22Rv1 (cell line): ENCODE measurements around the gene PARP1.

Source experiments
- H3K27ac ChIP-seq: fragments of 450-650 bp; 2 replicates; pipeline ENCODE4 v1.5.1; 2017
- ZFX ChIP-seq: fragments of 450-650 bp; IDR thresholded peaks from 2 replicates; pipeline ENCODE4 v1.6.1; 2017; ENCODE audit warnings: antibody characterized with exemption, borderline replicate concordance
- TF ChIP-seq, protein P1 (sequence below): fragments of 450-650 bp; IDR thresholded peaks from 2 replicates; pipeline ENCODE4 v1.5.1; 2017; ENCODE audit warnings: mild to moderate bottlenecking

The PARP1 gene

DNA sequence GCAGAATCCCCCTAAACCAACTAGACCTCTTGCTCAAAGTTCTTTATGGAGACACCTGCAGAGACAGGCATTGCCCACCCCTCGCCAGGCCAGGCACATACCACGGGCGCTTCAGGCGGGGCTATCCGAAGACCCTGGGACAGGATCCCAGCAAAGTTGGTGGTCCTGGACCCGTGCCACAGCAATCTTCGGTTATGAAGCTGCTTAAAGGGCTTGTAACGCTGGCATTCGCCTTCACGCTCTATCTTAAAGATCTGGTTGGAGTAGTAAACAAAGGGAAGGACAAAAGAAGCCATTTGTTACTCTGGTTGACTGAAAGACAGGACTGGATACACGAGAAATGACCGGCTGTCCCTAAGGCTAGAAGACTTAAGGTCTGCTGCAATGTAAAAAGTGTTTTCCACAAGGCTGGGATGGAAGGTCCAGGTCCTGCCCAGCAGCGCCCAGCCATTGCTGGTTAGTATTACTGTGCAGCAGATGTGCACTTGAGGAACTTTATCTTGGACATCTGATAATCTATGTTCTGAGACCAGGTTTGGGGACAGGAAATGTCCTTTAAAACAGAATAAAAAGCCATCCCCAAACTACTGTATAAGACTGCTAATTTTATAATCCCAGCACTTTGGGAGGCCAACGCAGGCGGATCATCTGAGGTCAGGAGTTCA lies 42.9 kb downstream of the PARP1 start:
- no peak overlapping the region for H3K27ac ChIP-seq

DNA sequence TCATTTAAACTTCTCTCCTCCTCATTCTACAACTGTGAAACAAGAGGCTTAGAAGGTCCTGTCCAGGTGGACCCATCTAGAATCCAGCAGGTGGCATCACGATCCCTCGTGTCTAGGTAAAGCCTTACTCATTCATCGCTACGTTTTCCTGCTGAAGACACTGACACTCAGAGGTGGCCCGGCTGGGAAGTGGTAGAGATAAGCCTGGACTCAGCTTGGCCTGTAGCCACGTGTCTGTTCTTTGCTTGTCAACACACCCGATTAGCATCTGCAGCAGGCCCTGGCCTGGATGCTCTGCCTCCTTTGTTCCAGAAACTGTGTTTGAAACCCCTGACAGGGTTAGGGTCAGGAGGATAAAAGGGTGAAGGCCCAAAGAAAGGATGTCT lies 43.4 kb downstream of the PARP1 start:
- no peak overlapping the region for H3K27ac ChIP-seq
- no peak for TF ChIP-seq ZFX
- TF ChIP-seq, protein P1, sequence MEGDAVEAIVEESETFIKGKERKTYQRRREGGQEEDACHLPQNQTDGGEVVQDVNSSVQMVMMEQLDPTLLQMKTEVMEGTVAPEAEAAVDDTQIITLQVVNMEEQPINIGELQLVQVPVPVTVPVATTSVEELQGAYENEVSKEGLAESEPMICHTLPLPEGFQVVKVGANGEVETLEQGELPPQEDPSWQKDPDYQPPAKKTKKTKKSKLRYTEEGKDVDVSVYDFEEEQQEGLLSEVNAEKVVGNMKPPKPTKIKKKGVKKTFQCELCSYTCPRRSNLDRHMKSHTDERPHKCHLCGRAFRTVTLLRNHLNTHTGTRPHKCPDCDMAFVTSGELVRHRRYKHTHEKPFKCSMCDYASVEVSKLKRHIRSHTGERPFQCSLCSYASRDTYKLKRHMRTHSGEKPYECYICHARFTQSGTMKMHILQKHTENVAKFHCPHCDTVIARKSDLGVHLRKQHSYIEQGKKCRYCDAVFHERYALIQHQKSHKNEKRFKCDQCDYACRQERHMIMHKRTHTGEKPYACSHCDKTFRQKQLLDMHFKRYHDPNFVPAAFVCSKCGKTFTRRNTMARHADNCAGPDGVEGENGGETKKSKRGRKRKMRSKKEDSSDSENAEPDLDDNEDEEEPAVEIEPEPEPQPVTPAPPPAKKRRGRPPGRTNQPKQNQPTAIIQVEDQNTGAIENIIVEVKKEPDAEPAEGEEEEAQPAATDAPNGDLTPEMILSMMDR: no peak

More for the DNA sequence above, 42.9 kb downstream of the PARP1 start:
- TF ChIP-seq ZFX: no peak
- TF ChIP-seq, protein P1: no peak

DNA sequence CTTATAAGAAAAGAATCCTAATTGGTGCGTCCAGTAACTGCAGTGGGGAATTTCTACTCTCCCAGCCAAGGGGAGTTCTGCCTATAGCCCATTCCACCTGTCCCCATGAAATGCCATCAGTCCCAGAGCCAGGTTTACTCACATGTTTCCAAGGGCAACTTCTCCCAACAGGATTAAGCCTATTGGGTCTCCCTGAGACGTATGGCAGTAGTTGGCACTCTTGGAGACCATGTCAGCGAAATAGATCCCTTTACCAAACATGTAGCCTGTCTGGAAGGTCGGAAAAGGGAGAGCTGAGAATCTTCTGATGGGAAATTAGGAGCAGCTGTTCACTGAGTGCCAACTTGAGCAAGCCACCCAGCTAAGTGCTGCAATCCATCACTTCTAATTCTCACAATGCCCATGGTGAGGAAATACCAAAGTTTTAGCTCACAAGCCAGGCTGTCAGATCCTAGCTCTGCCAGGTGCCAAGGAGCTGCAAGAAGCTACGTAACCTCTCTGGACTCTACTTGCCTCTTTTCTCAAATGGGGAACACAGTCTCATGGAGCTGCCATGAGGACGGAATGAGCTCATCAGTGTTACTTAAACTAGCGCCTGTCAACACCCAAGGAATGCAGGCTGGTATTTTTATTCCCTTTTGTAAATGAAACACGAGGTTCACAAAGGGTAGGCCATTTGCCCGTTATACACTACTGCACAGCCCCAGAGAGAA lies 43.9 kb downstream of the PARP1 start:
- TF ChIP-seq, protein P1: no peak
- no peak for TF ChIP-seq ZFX
- no peak overlapping the region for H3K27ac ChIP-seq

DNA sequence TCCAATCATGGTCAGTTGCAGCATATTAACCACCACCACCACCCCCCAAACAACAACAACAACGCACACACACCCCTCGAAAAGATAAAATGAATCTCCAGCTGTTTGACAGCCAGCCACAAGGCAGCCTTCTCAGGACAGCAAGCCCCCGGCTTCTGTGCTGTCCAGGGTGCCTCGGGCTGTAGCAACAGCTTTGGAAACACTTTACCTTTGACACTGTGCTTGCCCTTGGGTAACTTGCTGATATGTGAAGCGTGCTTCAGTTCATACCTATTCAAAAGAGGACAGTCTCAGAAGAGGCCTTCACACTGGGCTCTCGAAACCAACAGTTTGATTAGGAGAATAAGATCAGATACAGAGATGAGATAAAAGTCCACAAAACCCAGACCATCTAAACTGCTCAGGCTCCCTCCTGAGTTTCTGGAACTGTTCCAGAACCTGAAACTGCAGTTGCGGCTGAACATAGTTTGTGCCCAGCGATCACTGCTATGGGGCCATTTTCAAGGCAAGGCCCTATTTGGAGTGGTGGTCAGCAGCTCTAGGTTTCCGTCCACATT lies 44.9 kb downstream of the PARP1 start:
- no peak overlapping the region for H3K27ac ChIP-seq

DNA sequence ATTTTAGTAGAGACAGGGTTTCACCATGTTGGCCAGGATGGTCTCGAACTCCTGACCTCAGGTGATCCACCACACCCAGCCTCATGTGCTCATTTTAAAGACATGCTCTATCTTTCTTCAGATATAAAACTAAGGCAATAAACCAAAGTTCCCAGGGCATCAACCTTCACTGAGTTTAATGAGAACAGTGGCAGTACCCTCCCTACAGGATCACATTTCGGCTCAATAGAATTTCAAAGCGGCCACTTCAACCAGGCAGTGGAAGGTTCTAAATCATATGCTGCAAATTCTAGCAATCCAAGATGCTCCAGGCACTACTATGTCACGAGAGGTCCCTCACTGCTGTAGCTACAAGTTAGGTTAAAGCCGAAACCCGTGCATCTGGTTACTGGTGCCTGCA lies 45.5 kb downstream of the PARP1 start:
- no peak for TF ChIP-seq ZFX
- TF ChIP-seq, protein P1: no peak
- no peak overlapping the region for H3K27ac ChIP-seq

More for the DNA sequence above, 44.9 kb downstream of the PARP1 start:
- TF ChIP-seq ZFX: no peak

DNA sequence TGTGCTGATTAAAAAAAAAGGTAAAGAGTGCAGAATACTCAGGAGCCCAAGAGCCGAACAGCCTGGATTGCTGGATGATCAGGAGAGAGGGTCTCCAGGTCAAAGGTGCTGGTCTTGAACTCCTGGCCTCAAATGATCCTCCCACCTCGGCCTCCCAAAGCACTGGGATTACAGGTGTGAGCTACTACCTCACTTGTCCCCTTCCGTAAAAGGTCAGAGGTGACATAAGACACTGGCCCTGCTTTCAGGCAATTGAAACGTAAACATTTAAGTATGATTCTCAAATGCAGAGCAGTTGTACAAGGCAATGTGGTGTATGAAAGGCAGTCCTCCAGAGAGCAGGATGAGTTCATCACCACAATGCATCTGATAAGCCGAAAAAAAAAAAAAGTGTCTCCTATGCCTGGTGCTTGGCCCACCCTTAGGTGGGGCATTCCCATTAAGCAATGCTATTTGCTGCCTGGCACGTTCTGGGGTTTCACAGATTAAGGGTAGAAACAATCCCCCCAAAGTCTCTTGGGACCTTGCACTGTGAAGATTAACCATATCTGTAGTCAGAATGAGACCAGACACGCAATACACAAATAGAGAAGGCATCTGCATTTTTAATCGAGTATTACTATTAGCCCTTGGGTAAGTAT lies 47.7 kb downstream of the PARP1 start:
- TF ChIP-seq, protein P1: no peak
- no peak for TF ChIP-seq ZFX
- H3K27ac ChIP-seq: no peak overlapping the region

DNA sequence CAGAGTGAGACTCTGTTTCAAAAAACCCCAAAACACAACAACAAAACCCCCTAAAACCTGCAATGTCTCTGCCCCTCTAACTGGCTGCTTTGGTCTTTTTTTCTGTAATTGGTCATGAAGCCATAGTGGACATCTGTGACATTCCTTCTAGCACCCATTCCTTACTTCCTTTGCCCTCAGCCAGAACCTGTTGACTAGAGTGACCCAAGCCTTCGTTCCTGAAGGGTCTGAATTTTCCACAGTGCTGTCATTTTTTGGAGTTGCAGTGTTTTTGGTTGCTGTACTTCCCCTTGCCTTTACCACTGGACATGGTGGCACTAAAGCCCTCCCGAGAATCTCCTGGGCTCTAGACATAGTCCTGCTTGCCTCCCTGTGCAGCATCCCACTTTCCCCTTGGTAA lies 50.5 kb downstream of the PARP1 start:
- no peak overlapping the region for H3K27ac ChIP-seq
- TF ChIP-seq ZFX: no peak
- TF ChIP-seq, protein P1: no peak
